ENCODE results near the gene PEX7. TPM values are rescaled to one million over a fixed set of nuclear protein-coding genes. Genes with fewer than 3 reads are reported as not detected.

The PEX7 gene
- 5.6 TPM for total RNA-seq
- long read RNA-seq, transcript PEX7-201 (10 exons, 1,464 nt), result major isoform, 8 of 10 reads
- long read RNA-seq, partial matches to known transcripts, result 0 of 10 reads
- long read RNA-seq, other reads (novel, unspliced or antisense), result 2 of 10 reads

GRCh38 chr6:136822376-136823127 lies at the start of gene PEX7:
PEX7 (plus strand) TSS chr6:136822592; CDS start chr6:136822666, 74 bp downstream.
- DNase-seq, result peak; percentile 93
- peaks cover 5% of the 10 kb centered on the region for H3K4me1 ChIP-seq
- peaks cover 7% of the 10 kb centered on the region for H3K36me3 ChIP-seq
- peak; percentile 97 for ATAC-seq
- intact Hi-C loops (cut with DNase I), result no loop called here
- peak within 1 kb of the TSS; percentile 93 for H3K27ac ChIP-seq
- H3K9me3 ChIP-seq, result no peaks in the 10 kb centered on the region
- H3K27me3 ChIP-seq, result no peaks in the 10 kb centered on the region
- TF ChIP-seq, protein P1, sequence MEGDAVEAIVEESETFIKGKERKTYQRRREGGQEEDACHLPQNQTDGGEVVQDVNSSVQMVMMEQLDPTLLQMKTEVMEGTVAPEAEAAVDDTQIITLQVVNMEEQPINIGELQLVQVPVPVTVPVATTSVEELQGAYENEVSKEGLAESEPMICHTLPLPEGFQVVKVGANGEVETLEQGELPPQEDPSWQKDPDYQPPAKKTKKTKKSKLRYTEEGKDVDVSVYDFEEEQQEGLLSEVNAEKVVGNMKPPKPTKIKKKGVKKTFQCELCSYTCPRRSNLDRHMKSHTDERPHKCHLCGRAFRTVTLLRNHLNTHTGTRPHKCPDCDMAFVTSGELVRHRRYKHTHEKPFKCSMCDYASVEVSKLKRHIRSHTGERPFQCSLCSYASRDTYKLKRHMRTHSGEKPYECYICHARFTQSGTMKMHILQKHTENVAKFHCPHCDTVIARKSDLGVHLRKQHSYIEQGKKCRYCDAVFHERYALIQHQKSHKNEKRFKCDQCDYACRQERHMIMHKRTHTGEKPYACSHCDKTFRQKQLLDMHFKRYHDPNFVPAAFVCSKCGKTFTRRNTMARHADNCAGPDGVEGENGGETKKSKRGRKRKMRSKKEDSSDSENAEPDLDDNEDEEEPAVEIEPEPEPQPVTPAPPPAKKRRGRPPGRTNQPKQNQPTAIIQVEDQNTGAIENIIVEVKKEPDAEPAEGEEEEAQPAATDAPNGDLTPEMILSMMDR (IDR thresholded peaks at IDR 0.05), result peak; percentile 74
- peak within 1 kb of the TSS; percentile 72 for H3K4me3 ChIP-seq

- Histone ChIP-seq H3K4me3 (no peak overlapping the region), H3K27ac (no peak overlapping the region), H3K9me3 (no peaks in the 10 kb centered on the region), H3K36me3 (no peaks in the 10 kb centered on the region), H3K27me3 (no peaks in the 10 kb centered on the region), H3K4me1 (peaks cover 48% of the 10 kb centered on the region)
- TF ChIP-seq, protein P1 (IDR thresholded peaks at IDR 0.05), result no peak
- ATAC-seq, result peak; percentile 68
- intact Hi-C loops (cut with DNase I), result no loop called here
- no peak for DNase-seq
These were observed 49.5 kb upstream of the PEX7 start for GRCh38 chr6:136772685-136773472.

DNA sequence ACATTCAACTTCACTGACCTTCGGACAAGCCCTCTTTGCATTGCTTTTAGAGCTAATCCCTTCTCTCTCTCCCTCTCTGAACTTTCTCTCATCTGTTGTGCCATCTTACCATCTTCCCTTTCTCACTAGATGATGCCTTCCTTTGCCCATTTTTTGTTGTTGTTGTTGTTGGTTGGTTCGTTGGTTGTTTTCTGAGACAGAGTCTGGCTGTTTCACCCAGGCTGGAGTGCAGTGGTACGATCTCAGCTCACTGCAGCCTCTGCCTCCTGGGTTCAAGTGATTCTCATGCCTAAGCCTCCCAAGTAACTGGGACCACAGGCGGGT lies 49.0 kb upstream of the PEX7 start:
- H3K27me3 ChIP-seq, result no peaks in the 10 kb centered on the region
- no peak overlapping the region for H3K27ac ChIP-seq
- TF ChIP-seq, protein P1 (IDR thresholded peaks at IDR 0.05), result no peak
- no peaks in the 10 kb centered on the region for H3K9me3 ChIP-seq
- DNase-seq, result no peak
- no peak overlapping the region for H3K4me3 ChIP-seq
- intact Hi-C loops (cut with DNase I), result no loop called here
- ATAC-seq, result no peak
- no peaks in the 10 kb centered on the region for H3K36me3 ChIP-seq
- peaks cover 47% of the 10 kb centered on the region for H3K4me1 ChIP-seq

DNA sequence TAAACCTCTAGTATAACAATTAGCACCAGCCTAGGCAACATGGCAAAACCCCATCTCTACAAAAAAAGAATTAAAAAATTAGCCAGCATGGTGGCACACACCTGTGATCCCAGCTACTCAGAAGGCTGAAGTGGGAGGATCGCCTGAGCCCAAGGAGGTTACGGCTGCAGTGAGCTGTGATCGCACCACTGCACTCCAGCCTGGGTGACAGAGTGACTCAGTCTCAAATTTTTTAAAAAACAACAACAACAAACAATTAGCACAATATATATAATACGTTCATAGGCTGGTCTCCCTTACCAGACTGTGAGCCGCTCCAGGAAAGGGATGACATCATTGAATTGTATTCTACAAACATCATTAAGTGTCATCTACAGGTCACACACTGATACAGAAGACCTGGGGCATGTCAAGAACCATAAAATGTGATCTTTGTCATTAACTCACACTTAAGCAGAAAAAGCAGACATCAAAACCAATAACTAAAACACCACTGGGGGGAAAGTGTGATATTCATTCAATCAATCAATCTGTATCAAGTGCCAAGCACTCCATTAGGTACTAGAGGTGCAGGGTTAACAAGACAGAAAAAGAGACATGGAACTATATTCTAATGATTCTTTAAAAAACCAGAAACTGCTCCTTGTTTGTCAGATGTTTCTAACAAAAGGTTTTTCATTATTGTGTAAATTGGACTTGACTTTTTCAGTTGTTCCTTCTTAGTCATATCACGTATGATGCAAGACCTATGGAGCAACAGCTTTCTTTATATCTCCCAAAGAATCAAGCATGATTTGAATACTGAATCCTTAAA lies 48.0 kb upstream of the PEX7 start:
- H3K9me3 ChIP-seq, result no peaks in the 10 kb centered on the region
- TF ChIP-seq, protein P1 (IDR thresholded peaks at IDR 0.05), result no peak
- peak overlapping the region; percentile 59 for H3K27ac ChIP-seq
- intact Hi-C loops (cut with DNase I), result no loop called here
- no peaks in the 10 kb centered on the region for H3K27me3 ChIP-seq
- no peak overlapping the region for H3K4me3 ChIP-seq
- no peak for DNase-seq
- no peaks in the 10 kb centered on the region for H3K36me3 ChIP-seq
- ATAC-seq, result no peak
- peaks cover 47% of the 10 kb centered on the region for H3K4me1 ChIP-seq

DNA sequence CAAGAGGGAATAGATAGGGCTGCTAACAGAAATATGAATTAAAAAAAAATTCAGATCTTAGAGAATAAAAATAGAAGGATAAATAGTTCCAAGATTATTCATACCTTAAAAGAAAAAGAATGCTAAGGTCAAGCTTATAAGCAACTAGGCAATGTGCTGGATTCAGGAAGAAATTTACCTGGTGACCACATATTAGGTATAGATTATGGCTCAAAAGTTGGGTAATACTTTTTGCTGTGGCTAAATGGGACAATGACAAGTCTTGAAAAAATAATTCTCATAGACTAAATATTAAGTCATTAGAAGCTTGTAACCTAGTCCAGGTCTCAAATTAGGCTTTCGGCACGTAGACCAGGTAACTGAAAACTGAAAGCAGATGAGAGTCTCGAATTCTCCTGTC lies 47.3 kb upstream of the PEX7 start:
- Histone ChIP-seq H3K4me3 (no peak overlapping the region), H3K27ac (peak overlapping the region; percentile 26), H3K9me3 (no peaks in the 10 kb centered on the region), H3K36me3 (no peaks in the 10 kb centered on the region), H3K4me1 (peaks cover 54% of the 10 kb centered on the region), H3K27me3 (no peaks in the 10 kb centered on the region)
- ATAC-seq, result no peak
- intact Hi-C loops (cut with DNase I), result no loop called here
- no peak for DNase-seq
- TF ChIP-seq, protein P1 (IDR thresholded peaks at IDR 0.05), result no peak
